Duodenal mucosa (tissue), 2 donors: ENCODE data around the gene TM9SF1.
"Not testable (repeated sequence)": the region's sequence is repeated elsewhere in the genome, so short reads cannot be mapped to it uniquely, and the experiment has no call there.

Source experiments
- H3K27ac ChIP-seq: one replicate; pipeline ENCODE4 v1.7.0; 2013; ENCODE audit warnings: low read depth, low read length
- H3K27me3 ChIP-seq, 2 donors: one replicate each; pipeline ENCODE4 v1.7.0; 2013; ENCODE audit warnings: low read length in 2 of 2, control low read depth in 1 of 2; ENCODE audit not compliant: insufficient read depth in 2 of 2, control insufficient read depth in 1 of 2
- H3K36me3 ChIP-seq, 2 donors: one replicate each; pipeline ENCODE4 v1.7.0; 2013; ENCODE audit warnings: low read length in 2 of 2, control low read depth in 1 of 2; ENCODE audit not compliant: insufficient read depth in 2 of 2, control insufficient read depth in 1 of 2
- H3K4me1 ChIP-seq, 2 donors: one replicate each; pipeline ENCODE4 v1.7.0; 2013; ENCODE audit warnings: low read length in 2 of 2, control low read depth in 1 of 2; ENCODE audit not compliant: insufficient read depth in 2 of 2, control insufficient read depth in 1 of 2
- H3K4me3 ChIP-seq, 2 donors: one replicate each; pipeline ENCODE4 v1.7.0; 2013; ENCODE audit warnings: low read length in 2 of 2, low read depth in 1 of 2
- H3K9ac ChIP-seq, 2 donors: one replicate each; pipeline ENCODE4 v1.7.0; 2013; ENCODE audit warnings: low read length in 2 of 2, low read depth in 1 of 2
- H3K9me3 ChIP-seq, 2 donors: one replicate each; pipeline ENCODE4 v1.7.0; 2013; ENCODE audit warnings: low read length in 2 of 2, control low read depth in 1 of 2; ENCODE audit not compliant: control insufficient read depth in 1 of 2

TM9SF1 gene

DNA sequence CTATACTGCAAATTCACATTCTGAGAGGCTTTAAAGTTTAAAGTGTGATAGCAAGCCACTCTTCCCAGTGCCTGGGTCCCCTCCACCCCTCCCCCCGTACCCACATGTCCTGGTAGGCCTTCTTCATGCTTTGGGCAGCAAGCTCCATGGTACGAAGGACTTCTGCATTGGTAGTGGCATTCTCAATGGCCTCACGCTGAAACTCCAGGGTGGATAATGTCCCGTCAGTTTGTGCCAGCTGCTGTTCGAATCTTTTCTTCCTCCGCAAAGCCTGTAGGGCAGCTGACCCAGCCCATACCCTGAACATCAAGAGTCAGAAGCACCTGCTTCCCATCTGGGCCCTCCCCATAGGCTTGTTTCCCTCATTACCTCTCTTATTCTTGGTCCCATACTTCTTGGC lies 16.1 kb upstream of the TM9SF1 start:
- Histone ChIP-seq H3K36me3 (peaks cover 34 to 51% of the 10 kb centered on the region in 2 donors), H3K27me3 (no peaks in the 10 kb centered on the region), H3K9ac (no peak overlapping the region), H3K9me3 (no peaks in the 10 kb centered on the region), H3K4me1 (peaks cover 14 to 20% of the 10 kb centered on the region in 2 donors), H3K4me3 (no peak overlapping the region), H3K27ac (no peak overlapping the region)

DNA sequence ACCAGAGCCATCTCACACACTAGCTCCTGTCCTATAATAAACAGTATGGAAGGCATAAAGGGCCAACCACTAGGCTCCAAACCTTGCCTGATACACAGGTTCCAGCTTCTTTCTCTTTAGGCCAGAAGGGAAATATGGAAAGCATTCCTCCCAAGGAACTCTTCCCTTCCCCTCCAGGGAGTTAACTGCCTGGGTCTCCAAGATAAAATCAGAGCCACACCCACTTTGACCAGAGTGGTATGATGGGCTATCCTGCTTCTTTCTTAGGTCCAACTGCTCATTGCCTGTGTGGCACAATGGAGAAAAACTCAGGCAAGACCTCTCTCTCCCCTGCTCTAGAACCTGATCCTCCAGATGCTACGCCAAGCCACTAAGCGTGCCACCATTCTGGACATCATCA lies 12.4 kb upstream of the TM9SF1 start:
- Histone ChIP-seq H3K4me3 (no peak overlapping the region), H3K36me3 (peaks cover 41 to 72% of the 10 kb centered on the region in 2 donors), H3K9ac (no peak overlapping the region), H3K4me1 (no peaks in the 10 kb centered on the region), H3K27me3 (no peaks in the 10 kb centered on the region), H3K27ac (no peak overlapping the region), H3K9me3 (no peaks in the 10 kb centered on the region)

DNA sequence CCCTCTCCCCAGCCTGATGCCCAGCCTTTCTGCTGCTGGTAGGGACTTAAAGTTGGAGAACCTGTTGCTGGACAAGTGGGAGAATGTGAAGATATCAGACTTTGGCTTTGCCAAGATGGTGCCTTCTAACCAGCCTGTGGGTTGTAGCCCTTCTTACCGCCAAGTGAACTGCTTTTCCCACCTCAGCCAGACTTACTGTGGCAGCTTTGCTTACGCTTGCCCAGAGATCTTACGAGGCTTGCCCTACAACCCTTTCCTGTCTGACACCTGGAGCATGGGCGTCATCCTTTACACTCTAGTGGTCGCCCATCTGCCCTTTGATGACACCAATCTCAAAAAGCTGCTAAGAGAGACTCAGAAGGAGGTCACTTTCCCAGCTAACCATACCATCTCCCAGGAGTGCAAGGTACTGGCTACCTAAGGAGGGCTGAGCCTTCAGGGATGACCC lies 11.9 kb upstream of the TM9SF1 start:
- Histone ChIP-seq H3K27ac (no peak overlapping the region), H3K4me3 (no peak overlapping the region), H3K4me1 (no peaks in the 10 kb centered on the region), H3K9me3 (no peaks in the 10 kb centered on the region), H3K27me3 (no peaks in the 10 kb centered on the region), H3K36me3 (peaks cover 41 to 72% of the 10 kb centered on the region in 2 donors), H3K9ac (no peak overlapping the region)

DNA sequence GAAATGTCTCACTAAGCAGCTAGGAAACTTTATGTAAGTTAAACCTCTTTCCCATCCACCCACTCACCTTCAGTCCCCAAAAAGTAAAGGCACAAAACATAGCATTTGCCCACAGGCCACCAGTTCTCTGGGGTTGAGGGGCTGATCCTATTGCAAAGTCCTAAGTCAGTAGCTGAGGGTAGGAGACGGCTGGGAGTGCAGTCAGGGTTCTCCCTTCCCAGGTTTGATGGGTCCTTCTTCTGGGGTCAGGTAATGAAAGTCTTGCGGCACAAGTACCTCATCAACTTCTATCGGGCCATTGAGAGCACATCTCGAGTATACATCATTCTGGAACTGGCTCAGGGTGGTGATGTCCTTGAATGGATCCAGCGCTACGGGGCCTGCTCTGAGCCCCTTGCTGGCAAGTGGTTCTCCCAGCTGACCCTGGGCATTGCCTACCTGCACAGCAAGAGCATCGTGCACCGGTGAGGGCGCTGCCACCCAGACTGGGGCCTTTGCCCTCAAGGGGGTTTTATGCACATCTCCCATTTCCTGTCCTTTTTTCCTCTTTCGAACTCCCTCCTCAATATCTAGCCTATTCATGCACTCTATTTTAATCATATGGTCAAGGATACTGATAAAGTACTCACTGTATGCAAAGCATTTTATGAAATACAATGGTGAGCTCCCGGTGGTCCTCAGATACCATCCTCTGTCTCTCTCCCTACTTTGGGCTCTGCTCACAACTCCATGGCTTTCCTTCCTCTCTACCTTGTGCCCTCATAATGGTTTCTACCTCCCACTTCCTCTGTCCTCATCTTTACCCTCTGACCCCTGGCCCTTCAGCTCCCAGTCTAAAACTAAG lies 11.2 kb upstream of the TM9SF1 start:
- no peak overlapping the region for H3K9ac ChIP-seq
- H3K36me3 ChIP-seq = peaks cover 41 to 72% of the 10 kb centered on the region in 2 donors
- no peaks in the 10 kb centered on the region for H3K9me3 ChIP-seq
- H3K4me1 ChIP-seq = no peaks in the 10 kb centered on the region
- H3K27me3 ChIP-seq = no peaks in the 10 kb centered on the region
- H3K4me3 ChIP-seq = no peak overlapping the region
- no peak overlapping the region for H3K27ac ChIP-seq

DNA sequence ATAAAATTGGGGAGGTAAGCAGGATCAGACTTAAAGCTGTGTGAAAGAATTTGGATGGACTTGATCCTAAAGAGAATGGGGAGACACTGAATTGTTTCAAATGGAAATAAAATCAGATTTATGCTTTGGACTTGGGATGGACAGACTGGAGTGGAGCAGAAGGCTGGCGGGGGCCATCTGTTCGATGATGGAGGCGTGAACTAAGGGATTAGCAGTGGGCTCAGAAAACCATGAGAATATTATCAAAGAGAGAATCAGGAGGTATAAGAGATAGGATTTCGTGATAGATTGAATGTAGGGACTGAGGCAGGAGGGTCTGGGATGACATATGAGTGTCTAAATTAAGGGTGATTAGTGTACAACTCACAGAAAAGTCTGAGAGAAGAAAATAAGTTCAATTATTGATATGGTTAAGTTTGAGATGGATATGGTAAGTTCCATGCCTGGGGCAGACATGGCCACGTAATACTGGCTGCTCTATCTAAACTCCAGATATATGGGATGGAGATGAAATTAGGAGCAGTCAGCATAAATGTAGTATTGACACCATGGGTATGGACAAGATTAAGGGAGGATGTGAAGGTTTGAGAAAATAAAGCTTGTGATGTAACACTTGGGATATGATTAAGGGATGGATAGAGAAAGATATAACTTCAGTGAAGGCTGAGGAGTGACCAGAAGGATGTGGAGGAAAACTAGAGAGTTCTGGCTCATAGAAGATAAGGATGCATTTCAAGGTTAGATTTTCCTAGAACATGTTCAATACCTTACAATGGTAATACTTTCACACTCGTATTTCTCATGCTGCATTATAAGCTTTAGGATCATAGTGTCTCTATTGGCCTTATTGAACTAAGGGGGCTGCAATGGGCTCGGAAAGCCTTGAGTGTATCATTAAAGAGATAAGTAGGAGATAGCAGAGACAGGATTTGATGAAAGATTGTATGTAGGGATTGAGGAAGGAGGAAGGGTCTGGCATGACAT lies 9.2 kb upstream of the TM9SF1 start:
- Histone ChIP-seq H3K27ac (no peak overlapping the region), H3K27me3 (no peaks in the 10 kb centered on the region), H3K36me3 (peaks cover 31 to 55% of the 10 kb centered on the region in 2 donors), H3K9me3 (no peaks in the 10 kb centered on the region), H3K4me1 (no peaks in the 10 kb centered on the region), H3K4me3 (no peak overlapping the region), H3K9ac (no peak overlapping the region)

DNA sequence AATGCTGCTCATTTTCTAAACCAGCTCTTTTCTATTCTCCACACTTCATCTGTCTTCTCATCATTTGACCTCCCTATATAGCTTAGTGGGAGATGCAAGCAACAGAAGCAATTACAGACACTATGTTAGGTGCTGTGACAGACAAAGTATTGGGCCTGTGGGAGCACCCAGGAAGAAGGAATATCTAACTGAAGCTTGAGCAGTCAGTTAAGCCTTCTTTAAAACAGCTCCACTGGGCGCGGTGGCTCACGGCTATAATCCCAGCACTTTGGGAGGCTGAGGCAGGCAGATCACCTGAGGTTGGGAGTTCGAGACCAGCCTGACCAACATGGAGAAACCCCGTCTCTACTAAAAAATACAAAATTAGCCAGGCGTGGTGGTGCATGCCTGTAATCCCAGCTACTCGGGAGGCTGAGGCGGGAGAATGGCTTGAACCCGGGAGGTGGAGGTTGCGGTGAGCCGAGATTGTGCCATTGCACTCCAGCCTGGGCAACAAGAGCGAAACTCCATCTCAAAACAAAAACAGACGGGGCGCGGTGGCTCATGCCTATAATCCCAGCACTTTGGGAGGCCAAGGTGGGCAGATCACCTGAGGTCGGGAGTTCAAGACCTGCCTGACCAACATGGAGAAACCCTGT lies 8.1 kb upstream of the TM9SF1 start:
- H3K4me3 ChIP-seq, H3K9ac ChIP-seq, H3K27ac ChIP-seq, H3K9me3 ChIP-seq, H3K27me3 ChIP-seq, H3K4me1 ChIP-seq: not testable (repeated sequence)
- H3K36me3 ChIP-seq = peaks cover 28 to 45% of the 10 kb centered on the region in 2 donors

DNA sequence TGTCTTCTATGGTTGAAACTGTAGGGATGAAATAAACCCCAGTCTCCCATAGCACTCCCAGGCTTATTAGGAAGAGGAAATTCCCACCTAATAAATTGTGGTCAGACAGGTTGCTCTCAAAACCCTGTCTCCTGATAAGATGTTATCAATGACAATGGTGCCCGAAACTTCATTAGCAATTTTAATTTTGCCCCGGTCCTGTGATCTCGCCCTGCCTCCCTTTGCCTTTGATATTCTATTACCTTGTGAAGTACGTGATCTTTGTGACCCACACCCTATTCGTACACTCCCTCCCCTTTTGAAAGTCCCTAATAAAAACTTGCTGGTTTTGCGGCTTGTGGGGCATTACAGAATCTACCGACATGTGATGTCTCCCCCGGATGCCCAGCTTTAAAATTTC lies 7.3 kb upstream of the TM9SF1 start:
- H3K36me3 ChIP-seq = peaks cover 19 to 37% of the 10 kb centered on the region in 2 donors
- not testable (repeated sequence) for H3K4me3 ChIP-seq, H3K27me3 ChIP-seq, H3K27ac ChIP-seq, H3K4me1 ChIP-seq, H3K9ac ChIP-seq, H3K9me3 ChIP-seq

DNA sequence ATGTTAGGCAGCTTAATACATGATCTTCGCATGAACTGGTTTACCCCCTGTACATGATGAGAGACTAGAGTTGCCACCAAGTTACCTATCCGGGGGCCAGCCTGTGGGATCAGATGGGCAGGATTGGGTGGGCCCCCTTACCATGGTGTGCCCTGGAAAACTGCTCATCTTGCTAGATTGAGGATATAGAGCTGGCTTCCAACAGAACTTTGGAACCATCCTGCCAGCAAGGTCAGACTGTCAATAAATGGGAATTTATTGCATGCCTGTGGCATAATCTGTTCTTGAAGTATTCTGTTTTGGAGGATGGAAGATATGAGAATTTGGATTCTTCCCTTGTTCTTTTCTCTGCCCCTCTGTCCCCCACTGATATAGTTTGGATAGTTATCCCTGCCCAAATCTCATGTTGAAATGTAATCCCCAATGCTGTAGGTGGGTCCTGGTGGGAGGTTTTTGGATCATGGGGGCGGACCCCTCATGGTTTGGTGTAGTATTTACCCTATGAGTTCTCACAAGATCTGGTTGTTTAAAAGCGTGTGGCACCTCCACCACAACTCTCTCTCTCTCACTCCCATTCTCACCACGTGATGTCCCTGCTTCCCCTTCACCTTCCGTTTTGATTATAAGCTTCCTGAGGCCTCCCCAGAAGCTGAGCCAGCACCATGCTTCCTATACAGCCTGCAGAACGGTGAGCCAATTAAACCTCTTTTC lies 3.7 kb upstream of the TM9SF1 start:
- peaks cover 0 to 9% of the 10 kb centered on the region in 2 donors for H3K36me3 ChIP-seq
- H3K9ac ChIP-seq = no peak overlapping the region
- no peak overlapping the region for H3K4me3 ChIP-seq
- no peaks in the 10 kb centered on the region for H3K9me3 ChIP-seq
- no peaks in the 10 kb centered on the region for H3K27me3 ChIP-seq
- H3K4me1 ChIP-seq = peaks cover 24 to 28% of the 10 kb centered on the region in 2 donors
- H3K27ac ChIP-seq = no peak overlapping the region

DNA sequence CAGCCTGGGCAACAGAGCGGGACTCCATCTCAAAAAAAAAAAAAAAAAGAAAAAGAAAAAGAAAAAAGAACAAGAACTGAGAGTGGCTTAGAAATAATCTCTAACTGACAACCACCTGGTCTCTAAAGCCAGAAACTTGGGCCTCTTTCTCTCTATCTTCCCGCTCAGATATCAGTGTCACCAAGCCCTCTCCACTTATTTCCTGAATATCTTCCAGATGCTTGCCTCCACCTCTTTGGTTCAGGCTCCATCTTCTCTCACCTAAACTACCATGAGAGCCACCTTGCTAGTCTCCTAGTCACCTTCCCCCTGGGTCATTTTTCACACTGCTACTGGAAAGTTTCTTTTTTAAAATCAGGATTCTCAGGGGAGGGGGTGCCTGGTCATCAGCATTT lies 1.8 kb upstream of the TM9SF1 start:
- Histone ChIP-seq H3K9me3 (no peaks in the 10 kb centered on the region), H3K4me3 (peak overlapping the region in 1 of 2 donors; percentile 80)

More for the DNA sequence above, 1.8 kb upstream of the TM9SF1 start:
- no peak overlapping the region for H3K9ac ChIP-seq
- no peaks in the 10 kb centered on the region for H3K27me3 ChIP-seq
- H3K4me1 ChIP-seq = peaks cover 26 to 29% of the 10 kb centered on the region in 2 donors
- no peak overlapping the region for H3K27ac ChIP-seq
- H3K36me3 ChIP-seq = peaks cover 5 to 15% of the 10 kb centered on the region in 2 donors
